ENCODE data around the gene HIP1. TPM values are rescaled to one million over a fixed set of nuclear protein-coding genes. Genes with fewer than 3 reads are reported as not detected.

The HIP1 gene
- polyA plus RNA-seq, 3 donors = 4.3 to 14.8 (median 5.3) TPM

DNA sequence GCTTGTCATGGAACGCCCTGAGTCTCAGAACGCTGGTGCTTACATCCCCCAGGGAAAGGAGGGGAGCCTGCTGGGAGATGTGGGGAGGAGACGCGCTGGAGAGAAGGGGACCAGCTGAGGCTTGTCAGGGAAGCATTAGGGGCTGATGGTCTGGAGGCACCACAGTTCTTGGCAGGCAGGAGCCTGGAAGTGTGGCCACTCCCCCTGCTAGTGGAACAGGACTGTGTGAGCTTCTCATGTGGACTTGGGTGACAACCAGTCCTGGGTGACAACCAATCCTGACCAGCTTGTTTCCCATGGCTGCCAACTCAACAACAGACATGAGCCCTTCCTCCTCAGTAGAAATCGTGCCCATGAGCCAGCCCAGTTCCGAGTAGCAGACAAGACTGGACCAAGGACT, 158.8 kb downstream of the HIP1 start:
- Mint-ChIP-seq H3K4me1 (peaks cover 5% of the 10 kb centered on the region), H3K36me3 (peaks cover 61 to 88% of the 10 kb centered on the region in 2 donors), H3K9me3 (peaks cover 0 to 5% (median 0%) of the 10 kb centered on the region in 7 donors), H3K27me3 (ENCODE audit: low read depth in 3 of 3) (peaks cover 0 to 3% (median 1%) of the 10 kb centered on the region in 3 donors), H3K27ac (peak overlapping the region in 1 of 7 donors; percentile 77), H3K4me3 (no peak overlapping the region)
- Histone ChIP-seq H3K27me3 (ENCODE audit: control insufficient read depth in 2 of 2, insufficient read depth in 2 of 2, low read length in 2 of 2) (no peaks in the 10 kb centered on the region), H3K4me1 (ENCODE audit: control insufficient read depth in 1 of 2, insufficient read depth in 2 of 2, low read length in 2 of 2) (no peaks in the 10 kb centered on the region), H3K4me2 (replicated peaks; ENCODE audit: extremely low read depth, low read length, poor library complexity, severe bottlenecking) (no peak overlapping the region), H2AFZ (ENCODE audit: insufficient read depth, low read depth, low read length, poor library complexity, severe bottlenecking) (no peak overlapping the region), H3K9me3 (replicated peaks in 1 of 2; ENCODE audit: control insufficient read depth in 1 of 2, insufficient read depth in 1 of 2, low read length in 2 of 2) (no peaks in the 10 kb centered on the region), H3K4me3 (replicated peaks in 1 of 3; ENCODE audit: low read depth in 2 of 3, low read length in 3 of 3) (no peak overlapping the region), H3K79me2 (ENCODE audit: insufficient read depth, low read length) (no peaks in the 10 kb centered on the region), H4K20me1 (ENCODE audit: insufficient read depth, low read length) (no peaks in the 10 kb centered on the region), H3K9ac (ENCODE audit: insufficient read depth, low read length, poor library complexity, severe bottlenecking) (no peak overlapping the region), H3K27ac (ENCODE audit: low read depth in 1 of 2, low read length in 2 of 2) (no peak overlapping the region), H3K36me3 (replicated peaks in 1 of 2; ENCODE audit: control insufficient read depth in 1 of 2, insufficient read depth in 2 of 2, low read length in 2 of 2) (peaks cover 30 to 90% of the 10 kb centered on the region in 2 donors)
- 100% methylated on average over 6 of the region's 6 CpGs for WGBS (ENCODE audit: insufficient coverage)
- TF ChIP-seq, protein P1, sequence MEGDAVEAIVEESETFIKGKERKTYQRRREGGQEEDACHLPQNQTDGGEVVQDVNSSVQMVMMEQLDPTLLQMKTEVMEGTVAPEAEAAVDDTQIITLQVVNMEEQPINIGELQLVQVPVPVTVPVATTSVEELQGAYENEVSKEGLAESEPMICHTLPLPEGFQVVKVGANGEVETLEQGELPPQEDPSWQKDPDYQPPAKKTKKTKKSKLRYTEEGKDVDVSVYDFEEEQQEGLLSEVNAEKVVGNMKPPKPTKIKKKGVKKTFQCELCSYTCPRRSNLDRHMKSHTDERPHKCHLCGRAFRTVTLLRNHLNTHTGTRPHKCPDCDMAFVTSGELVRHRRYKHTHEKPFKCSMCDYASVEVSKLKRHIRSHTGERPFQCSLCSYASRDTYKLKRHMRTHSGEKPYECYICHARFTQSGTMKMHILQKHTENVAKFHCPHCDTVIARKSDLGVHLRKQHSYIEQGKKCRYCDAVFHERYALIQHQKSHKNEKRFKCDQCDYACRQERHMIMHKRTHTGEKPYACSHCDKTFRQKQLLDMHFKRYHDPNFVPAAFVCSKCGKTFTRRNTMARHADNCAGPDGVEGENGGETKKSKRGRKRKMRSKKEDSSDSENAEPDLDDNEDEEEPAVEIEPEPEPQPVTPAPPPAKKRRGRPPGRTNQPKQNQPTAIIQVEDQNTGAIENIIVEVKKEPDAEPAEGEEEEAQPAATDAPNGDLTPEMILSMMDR (IDR thresholded peaks at IDR 0.05) = no peak
- intact Hi-C loops (cut with micrococcal nuclease) = no loop called here
- DNase-seq = no peak

DNA sequence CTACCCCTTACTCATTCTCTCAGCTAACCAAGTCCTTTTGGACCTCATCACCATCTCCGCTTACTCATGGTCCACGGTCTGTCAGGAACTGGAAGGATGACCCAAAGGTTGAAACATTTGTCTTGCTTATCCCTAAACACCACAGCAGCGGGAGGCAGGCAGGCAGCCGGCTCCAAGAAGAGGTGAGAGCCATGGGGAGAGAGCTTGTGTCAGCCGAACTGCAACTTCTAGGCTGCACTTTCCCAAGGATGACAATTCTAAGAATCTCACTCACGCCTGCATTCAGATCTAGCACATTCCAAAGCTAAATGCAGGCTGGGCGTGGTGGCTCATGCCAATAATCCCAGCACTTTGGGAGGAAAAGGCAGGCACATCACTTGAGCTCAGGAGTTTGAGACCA, 160.7 kb downstream of the HIP1 start:
- H3K4me3 ChIP-seq (replicated peaks in 1 of 3; ENCODE audit: low read depth in 2 of 3, low read length in 3 of 3) = no peak overlapping the region
- H3K27me3 Mint-ChIP-seq (ENCODE audit: low read depth in 3 of 3) = peaks cover 0 to 3% (median 0%) of the 10 kb centered on the region in 3 donors
- H3K27ac Mint-ChIP-seq = peak overlapping the region in 2 of 7 donors; percentile 30 to 38
- peaks cover 35 to 84% of the 10 kb centered on the region in 2 donors for H3K36me3 ChIP-seq (replicated peaks in 1 of 2; ENCODE audit: control insufficient read depth in 1 of 2, insufficient read depth in 2 of 2, low read length in 2 of 2)
- TF ChIP-seq, protein P1 (IDR thresholded peaks at IDR 0.05) = no peak
- peaks cover 58 to 83% of the 10 kb centered on the region in 2 donors for H3K36me3 Mint-ChIP-seq
- H3K4me2 ChIP-seq (replicated peaks; ENCODE audit: extremely low read depth, low read length, poor library complexity, severe bottlenecking) = no peak overlapping the region
- no peak overlapping the region for H3K27ac ChIP-seq (ENCODE audit: low read depth in 1 of 2, low read length in 2 of 2)
- 96% methylated on average over 5 of the region's 7 CpGs for WGBS (ENCODE audit: insufficient coverage)
- H3K79me2 ChIP-seq (ENCODE audit: insufficient read depth, low read length) = no peaks in the 10 kb centered on the region
- no peaks in the 10 kb centered on the region for H4K20me1 ChIP-seq (ENCODE audit: insufficient read depth, low read length)
- no peaks in the 10 kb centered on the region for H3K4me1 ChIP-seq (ENCODE audit: control insufficient read depth in 1 of 2, insufficient read depth in 2 of 2, low read length in 2 of 2)
- no peaks in the 10 kb centered on the region for H3K9me3 ChIP-seq (replicated peaks in 1 of 2; ENCODE audit: control insufficient read depth in 1 of 2, insufficient read depth in 1 of 2, low read length in 2 of 2)
- no peak overlapping the region for H3K4me3 Mint-ChIP-seq
- H3K27me3 ChIP-seq (ENCODE audit: control insufficient read depth in 2 of 2, insufficient read depth in 2 of 2, low read length in 2 of 2) = no peaks in the 10 kb centered on the region
- H2AFZ ChIP-seq (ENCODE audit: insufficient read depth, low read depth, low read length, poor library complexity, severe bottlenecking) = no peak overlapping the region
- DNase-seq = no peak
- no peaks in the 10 kb centered on the region for H3K4me1 Mint-ChIP-seq
- intact Hi-C loops (cut with micrococcal nuclease) = no loop called here
- H3K9ac ChIP-seq (ENCODE audit: insufficient read depth, low read length, poor library complexity, severe bottlenecking) = no peak overlapping the region
- H3K9me3 Mint-ChIP-seq = peaks cover 0 to 2% (median 0%) of the 10 kb centered on the region in 7 donors
